PC-3 (cell line): ENCODE results near the gene TEX51.

Source experiments
- CTCF ChIP-seq: fragments of 300-600 bp; sonication (generic); conservative IDR thresholded peaks from 2 replicates; pipeline ENCODE4 v1.5.1; 2017; ENCODE audit warnings: antibody characterized with exemption, low read depth, mild to moderate bottlenecking, low read length
- EZH2phosphoT487 ChIP-seq: fragments of 300-600 bp; sonication (generic); IDR thresholded peaks from 2 replicates; pipeline ENCODE4 v1.6.1; 2018; ENCODE audit warnings: mild to moderate bottlenecking, antibody characterized with exemption, low read length, borderline replicate concordance

GRCh38 chr2:126860385-126860784 lies 38.3 kb upstream of the TEX51 start:
- no peak for TF ChIP-seq CTCF
- TF ChIP-seq EZH2phosphoT487, result no peak
